Measurements from ENCODE around the gene IGSF21.
"Not testable (repeated sequence)": the region's sequence is repeated elsewhere in the genome, so short reads cannot be mapped to it uniquely, and the experiment has no call there.

Gene IGSF21

GRCh38 chr1:18398791-18399530, 291.4 kb downstream of the IGSF21 start:
- no peak for DNase-seq (ENCODE audit: low read depth in 2 of 2)

- DNase-seq (ENCODE audit: low read depth in 2 of 2): no peak
These were observed 292.9 kb downstream of the IGSF21 start for GRCh38 chr1:18400347-18401102.

- DNase-seq (ENCODE audit: low read depth in 2 of 2): no peak
These were observed 294.3 kb downstream of the IGSF21 start for GRCh38 chr1:18401921-18402320.

- DNase-seq (ENCODE audit: low read depth in 2 of 2): no peak
These were observed 296.9 kb downstream of the IGSF21 start for GRCh38 chr1:18404460-18404859.

GRCh38 chr1:18407166-18408045, 299.8 kb downstream of the IGSF21 start:
- DNase-seq (ENCODE audit: low read depth in 2 of 2): no peak

- no peak for DNase-seq (ENCODE audit: low read depth in 2 of 2)
These were observed 301.2 kb downstream of the IGSF21 start for GRCh38 chr1:18408656-18409370.

GRCh38 chr1:18409609-18410237, 302.1 kb downstream of the IGSF21 start:
- no peak for DNase-seq (ENCODE audit: low read depth in 2 of 2)

- DNase-seq (ENCODE audit: low read depth in 2 of 2): no peak
These were observed 302.8 kb downstream of the IGSF21 start for GRCh38 chr1:18410407-18410806.

- no peak for DNase-seq (ENCODE audit: low read depth in 2 of 2)
These were observed 303.7 kb downstream of the IGSF21 start for GRCh38 chr1:18411321-18411720.

- DNase-seq (ENCODE audit: low read depth in 2 of 2): no peak
These were observed 304.4 kb downstream of the IGSF21 start for GRCh38 chr1:18411820-18412641.

GRCh38 chr1:18412882-18413353, 305.3 kb downstream of the IGSF21 start:
- DNase-seq (ENCODE audit: low read depth in 2 of 2): no peak

- DNase-seq (ENCODE audit: low read depth in 2 of 2): no peak
These were observed 306.1 kb downstream of the IGSF21 start for GRCh38 chr1:18413541-18414305.

- no peak for DNase-seq (ENCODE audit: low read depth in 2 of 2)
These were observed 306.7 kb downstream of the IGSF21 start for GRCh38 chr1:18414321-18414720.

- no peak for DNase-seq (ENCODE audit: low read depth in 2 of 2)
These were observed 307.4 kb downstream of the IGSF21 start for GRCh38 chr1:18414872-18415447.

GRCh38 chr1:18415448-18416027, 307.9 kb downstream of the IGSF21 start:
- DNase-seq (ENCODE audit: low read depth in 2 of 2): no peak

GRCh38 chr1:18416126-18416525, 308.5 kb downstream of the IGSF21 start:
- not testable (repeated sequence) for DNase-seq (ENCODE audit: low read depth in 2 of 2)

GRCh38 chr1:18417316-18418269, 310.0 kb downstream of the IGSF21 start:
- no peak for DNase-seq (ENCODE audit: low read depth in 2 of 2)

All from activated CD4-positive, alpha-beta T cell treated with anti-CD3 and anti-CD28 coated beads for 24 hours (primary cell).